Fibroblast of lung (primary cell): ENCODE data around the gene SLC16A5. TPM values are rescaled to one million over a fixed set of nuclear protein-coding genes. Genes with fewer than 3 reads are reported as not detected.

Source experiments
- DNase-seq, 2 donors: peaks; one replicate each; pipeline versions ENCODE4 v3.0.0 to v3.0.0-alpha.2; 2010; ENCODE audit warnings: low read depth in 2 of 2
- H2AFZ ChIP-seq: 2 replicates; pipeline ENCODE4 v1.5.1; 2012; ENCODE audit warnings: low read length, control low read depth, inconsistent platforms
- H3K27ac ChIP-seq: 2 replicates; pipeline ENCODE4 v1.5.1; 2011; ENCODE audit warnings: low read length, control low read depth; ENCODE audit not compliant: insufficient read depth
- H3K27me3 ChIP-seq: 2 replicates; pipeline ENCODE4 v1.5.1; 2011; ENCODE audit warnings: mild to moderate bottlenecking, low read length; ENCODE audit not compliant: control insufficient read depth, insufficient read depth
- H3K36me3 ChIP-seq: 2 replicates; pipeline ENCODE4 v1.5.1; 2011; ENCODE audit warnings: low read length; ENCODE audit not compliant: control insufficient read depth, insufficient read depth
- H3K4me1 ChIP-seq: 2 replicates; pipeline ENCODE4 v1.5.1; 2011; ENCODE audit warnings: low read length; ENCODE audit not compliant: control insufficient read depth, insufficient read depth; ENCODE audit errors: extremely low read depth
- H3K4me2 ChIP-seq: 2 replicates; pipeline ENCODE4 v1.5.1; 2011; ENCODE audit warnings: low read length, control low read depth; ENCODE audit not compliant: insufficient read depth; ENCODE audit errors: extremely low read depth
- H3K4me3 ChIP-seq, 4 experiments: fragments of 200-600 bp in 1 of 4; sonication (generic) in 1 of 4; replicated peaks in 1 of 4; 2 replicates each; pipeline ENCODE4 v1.5.1; 2011 to 2016; ENCODE audit warnings: low read length in 4 of 4, low read depth in 3 of 4, mild to moderate bottlenecking in 3 of 4, control low read depth in 2 of 4, inconsistent platforms in 1 of 4, mixed read lengths in 1 of 4; ENCODE audit not compliant: insufficient read depth in 1 of 4; ENCODE audit errors: control extremely low read depth in 1 of 4
- H3K79me2 ChIP-seq: 2 replicates; pipeline ENCODE4 v1.5.1; 2012; ENCODE audit warnings: mild to moderate bottlenecking, low read length, inconsistent platforms; ENCODE audit not compliant: control insufficient read depth, insufficient read depth
- H3K9ac ChIP-seq: 2 replicates; pipeline ENCODE4 v1.5.1; 2011; ENCODE audit warnings: mild to moderate bottlenecking, low read length, control low read depth; ENCODE audit not compliant: insufficient read depth
- H3K9me3 ChIP-seq: 2 replicates; pipeline ENCODE4 v1.5.1; 2012; ENCODE audit warnings: low read depth, low read length; ENCODE audit not compliant: control insufficient read depth, insufficient read depth
- H4K20me1 ChIP-seq: 2 replicates; pipeline ENCODE4 v1.5.1; 2011; ENCODE audit warnings: low read length; ENCODE audit not compliant: control insufficient read depth, insufficient read depth; ENCODE audit errors: extremely low read depth
- CTCF ChIP-seq, 2 donors: IDR thresholded peaks in 1 of 2; conservative IDR thresholded peaks in 1 of 2; 1 replicate in 1 of 2; 2 replicates in 1 of 2; pipeline ENCODE4 v1.5.1; 2011 to 2012; ENCODE audit warnings: low read length in 2 of 2, control low read depth in 1 of 2, inconsistent platforms in 1 of 2, low read depth in 1 of 2, mild to moderate bottlenecking in 1 of 2
- EZH2 ChIP-seq: IDR thresholded peaks from 2 replicates; pipeline ENCODE4 v1.5.1; 2012; ENCODE audit warnings: low read length, control low read depth, mild to moderate bottlenecking; ENCODE audit errors: missing control alignments
- polyA plus RNA-seq, 2 donors: library from polyadenylated mRNA; depleted of rRNA in 1 of 2; stranded (reverse) in 1 of 2; unstranded in 1 of 2; fragments of >200 nt; gene quantifications; 2 replicates each; pipeline ENCODE4 v1.2.1, GENCODE V29; 2011 to 2012; ENCODE audit warnings: missing spikeins in 1 of 2
- total RNA-seq: library from RNA; depleted of rRNA; stranded (reverse); fragments of >200 nt; gene quantifications from 2 replicates; pipeline ENCODE4 v1.2.1, GENCODE V29; 2014

SLC16A5 gene
- total and polyA plus RNA-seq, 2 donors (not counting 1 experiment from before 2014, with no cell fraction given) = 1.5 to 8.4 TPM

GRCh38 chr17:75155191-75155601 is 67.4 kb downstream of the SLC16A5 start:
- H3K4me1 ChIP-seq = peaks cover 8% of the 10 kb centered on the region
- H4K20me1 ChIP-seq = no peaks in the 10 kb centered on the region
- no peaks in the 10 kb centered on the region for H3K9me3 ChIP-seq
- H3K4me2 ChIP-seq = no peak overlapping the region
- H3K9ac ChIP-seq = no peak overlapping the region
- H3K79me2 ChIP-seq = peaks cover 41% of the 10 kb centered on the region
- H3K4me3 ChIP-seq = no peak overlapping the region
- TF ChIP-seq EZH2 = no peak
- no peak for TF ChIP-seq CTCF (conservative IDR thresholded peaks at IDR 0.05 in 1 of 2, IDR thresholded peaks at IDR 0.05 in 1 of 2; ENCODE audit: low read depth in 1 of 2, low read length in 2 of 2)
- no peak overlapping the region for H2AFZ ChIP-seq
- no peak for DNase-seq
- H3K36me3 ChIP-seq = no peaks in the 10 kb centered on the region
- no peak overlapping the region for H3K27ac ChIP-seq
- H3K27me3 ChIP-seq = no peaks in the 10 kb centered on the region

Other genes with a start within 250 kb of the SLC16A5 start
- 0.26 and 0.50 TPM in 2 replicates for gene GRIN2C, start 228.1 kb upstream of the SLC16A5 start, total RNA-seq
- gene GRIN2C, start 228.1 kb upstream of the SLC16A5 start, polyA plus RNA-seq = 0.01 TPM in 2 replicates
- gene FDXR, start 215.0 kb upstream of the SLC16A5 start, total RNA-seq = 49.1 and 71.0 TPM in 2 replicates
- gene FDXR, start 215.0 kb upstream of the SLC16A5 start, polyA plus RNA-seq = 6.8 and 11.0 TPM in 2 replicates
- gene FADS6, start 194.3 kb upstream of the SLC16A5 start, total RNA-seq = not detected in 2 replicates
- gene FADS6, start 194.3 kb upstream of the SLC16A5 start, polyA plus RNA-seq = not detected in 2 replicates
- gene USH1G, start 164.7 kb upstream of the SLC16A5 start, total RNA-seq = under 0.01 TPM in 1 of 2 replicates, not detected in the other
- gene USH1G, start 164.7 kb upstream of the SLC16A5 start, polyA plus RNA-seq = not detected in 2 replicates
- gene OTOP2, start 163.7 kb upstream of the SLC16A5 start, total RNA-seq = not detected in 2 replicates
- not detected in 2 replicates for gene OTOP2, start 163.7 kb upstream of the SLC16A5 start, polyA plus RNA-seq
- gene OTOP3, start 152.1 kb upstream of the SLC16A5 start, total RNA-seq = not detected in 2 replicates
- not detected in 2 replicates for gene OTOP3, start 152.1 kb upstream of the SLC16A5 start, polyA plus RNA-seq
- under 0.01 and 0.17 TPM in 2 replicates for gene HID1, start 115.2 kb upstream of the SLC16A5 start, total RNA-seq
- gene HID1, start 115.2 kb upstream of the SLC16A5 start, polyA plus RNA-seq = 0.23 and 0.27 TPM in 2 replicates
- gene CDR2L, start 100.3 kb upstream of the SLC16A5 start, total RNA-seq = 6.7 and 12.2 TPM in 2 replicates
- 8.5 and 9.7 TPM in 2 replicates for gene CDR2L, start 100.3 kb upstream of the SLC16A5 start, polyA plus RNA-seq
- gene MRPL58, start 75.3 kb upstream of the SLC16A5 start, total RNA-seq = 26.5 and 35.2 TPM in 2 replicates
- gene MRPL58, start 75.3 kb upstream of the SLC16A5 start, polyA plus RNA-seq = 49.1 and 60.8 TPM in 2 replicates
- gene ATP5PD, start 41.0 kb upstream of the SLC16A5 start, total RNA-seq = 258 and 317 TPM in 2 replicates
- gene ATP5PD, start 41.0 kb upstream of the SLC16A5 start, polyA plus RNA-seq = 442 and 521 TPM in 2 replicates
- 17.5 and 17.7 TPM in 2 replicates for gene KCTD2, start 40.7 kb upstream of the SLC16A5 start, total RNA-seq
- 29.5 and 35.8 TPM in 2 replicates for gene KCTD2, start 40.7 kb upstream of the SLC16A5 start, polyA plus RNA-seq
- 2.8 and 3.1 TPM in 2 replicates for gene ARMC7, start 22.0 kb downstream of the SLC16A5 start, total RNA-seq
- gene ARMC7, start 22.0 kb downstream of the SLC16A5 start, polyA plus RNA-seq = 5.7 and 5.9 TPM in 2 replicates
- 25.7 and 29.9 TPM in 2 replicates for gene NT5C, start 43.8 kb downstream of the SLC16A5 start, total RNA-seq
- 18.6 and 21.6 TPM in 2 replicates for gene NT5C, start 43.8 kb downstream of the SLC16A5 start, polyA plus RNA-seq
- gene JPT1, start 66.6 kb downstream of the SLC16A5 start, total RNA-seq = 51.9 and 78.8 TPM in 2 replicates
- gene JPT1, start 66.6 kb downstream of the SLC16A5 start, polyA plus RNA-seq = 142 and 271 TPM in 2 replicates
- gene SUMO2, start 95.0 kb downstream of the SLC16A5 start, total RNA-seq = 109 and 122 TPM in 2 replicates
- gene SUMO2, start 95.0 kb downstream of the SLC16A5 start, polyA plus RNA-seq = 190 and 191 TPM in 2 replicates
- 18.5 and 21.3 TPM in 2 replicates for gene NUP85, start 117.7 kb downstream of the SLC16A5 start, total RNA-seq
- gene NUP85, start 117.7 kb downstream of the SLC16A5 start, polyA plus RNA-seq = 29.6 and 49.1 TPM in 2 replicates
- 8.0 and 13.0 TPM in 2 replicates for gene GGA3, start 173.7 kb downstream of the SLC16A5 start, total RNA-seq
- 14.4 and 21.8 TPM in 2 replicates for gene GGA3, start 173.7 kb downstream of the SLC16A5 start, polyA plus RNA-seq
- gene MRPS7, start 173.9 kb downstream of the SLC16A5 start, total RNA-seq = 44.7 and 51.5 TPM in 2 replicates
- 44.2 and 62.8 TPM in 2 replicates for gene MRPS7, start 173.9 kb downstream of the SLC16A5 start, polyA plus RNA-seq
- gene MIF4GD, start 183.3 kb downstream of the SLC16A5 start, total RNA-seq = 5.6 and 6.3 TPM in 2 replicates
- 10.3 and 11.4 TPM in 2 replicates for gene MIF4GD, start 183.3 kb downstream of the SLC16A5 start, polyA plus RNA-seq
- 7.4 and 9.7 TPM in 2 replicates for gene SLC25A19, start 201.5 kb downstream of the SLC16A5 start, total RNA-seq
- gene SLC25A19, start 201.5 kb downstream of the SLC16A5 start, polyA plus RNA-seq = 5.1 and 8.4 TPM in 2 replicates